AG09319 (cell line): ENCODE results near the gene SCYGR4.

ENCODE experiments used
- DNase-seq: peaks from one replicate; pipeline ENCODE4 v3.0.0-alpha.2; 2010; ENCODE audit warnings: low read depth; ENCODE audit errors: extremely low read depth
- TF ChIP-seq, protein P1 (sequence below): IDR thresholded peaks from 2 replicates; pipeline ENCODE4 v1.5.1; 2011; ENCODE audit warnings: low read depth, mild to moderate bottlenecking, inconsistent platforms, low read length, moderate library complexity

SCYGR4 gene, protein sequence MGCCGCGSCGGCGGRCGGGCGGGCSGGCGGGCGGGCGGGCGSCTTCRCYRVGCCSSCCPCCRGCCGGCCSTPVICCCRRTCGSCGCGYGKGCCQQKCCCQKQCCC

DNA sequence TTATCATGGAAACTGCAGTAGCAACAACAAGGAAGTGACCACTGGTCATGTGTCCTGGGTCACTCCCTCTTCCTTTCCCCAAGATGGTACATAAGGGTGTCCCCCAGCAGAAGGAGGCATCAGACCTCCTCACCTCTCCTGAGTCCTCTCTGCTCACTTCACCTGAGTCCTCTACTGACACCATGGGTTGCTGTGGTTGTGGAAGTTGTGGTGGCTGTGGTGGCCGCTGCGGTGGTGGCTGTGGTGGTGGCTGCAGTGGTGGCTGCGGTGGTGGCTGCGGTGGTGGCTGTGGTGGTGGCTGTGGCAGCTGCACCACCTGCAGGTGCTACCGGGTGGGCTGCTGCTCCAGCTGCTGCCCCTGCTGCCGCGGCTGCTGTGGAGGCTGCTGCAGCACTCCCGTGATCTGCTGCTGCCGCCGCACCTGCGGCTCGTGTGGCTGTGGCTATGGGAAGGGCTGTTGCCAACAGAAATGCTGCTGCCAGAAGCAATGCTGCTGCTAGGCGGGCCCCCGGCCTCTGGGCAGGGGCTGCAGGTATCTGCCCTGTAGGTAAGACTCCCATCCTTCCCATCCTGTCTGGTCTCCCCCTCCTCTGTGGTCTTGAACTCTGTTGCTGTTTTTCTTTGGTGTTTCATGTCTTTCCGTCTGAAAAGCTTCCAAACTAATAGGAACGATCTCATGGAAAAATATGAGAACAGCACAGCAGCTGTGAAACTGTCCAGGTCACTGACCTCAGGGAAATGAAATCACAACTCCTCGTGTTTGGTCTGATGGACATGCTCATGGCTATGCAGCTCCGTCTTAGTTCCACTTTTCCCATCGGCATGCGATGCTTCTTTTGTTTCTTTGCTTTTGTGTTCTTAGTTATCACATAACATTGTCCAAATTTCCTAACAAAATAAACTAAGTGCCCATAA, at the start of gene SCYGR4:
SCYGR4 (plus strand) TSS at position 183 of the 915 bp plus-strand sequence; CDS start at position 183, 0 bp downstream.
- no peak for DNase-seq
- TF ChIP-seq, protein P1, sequence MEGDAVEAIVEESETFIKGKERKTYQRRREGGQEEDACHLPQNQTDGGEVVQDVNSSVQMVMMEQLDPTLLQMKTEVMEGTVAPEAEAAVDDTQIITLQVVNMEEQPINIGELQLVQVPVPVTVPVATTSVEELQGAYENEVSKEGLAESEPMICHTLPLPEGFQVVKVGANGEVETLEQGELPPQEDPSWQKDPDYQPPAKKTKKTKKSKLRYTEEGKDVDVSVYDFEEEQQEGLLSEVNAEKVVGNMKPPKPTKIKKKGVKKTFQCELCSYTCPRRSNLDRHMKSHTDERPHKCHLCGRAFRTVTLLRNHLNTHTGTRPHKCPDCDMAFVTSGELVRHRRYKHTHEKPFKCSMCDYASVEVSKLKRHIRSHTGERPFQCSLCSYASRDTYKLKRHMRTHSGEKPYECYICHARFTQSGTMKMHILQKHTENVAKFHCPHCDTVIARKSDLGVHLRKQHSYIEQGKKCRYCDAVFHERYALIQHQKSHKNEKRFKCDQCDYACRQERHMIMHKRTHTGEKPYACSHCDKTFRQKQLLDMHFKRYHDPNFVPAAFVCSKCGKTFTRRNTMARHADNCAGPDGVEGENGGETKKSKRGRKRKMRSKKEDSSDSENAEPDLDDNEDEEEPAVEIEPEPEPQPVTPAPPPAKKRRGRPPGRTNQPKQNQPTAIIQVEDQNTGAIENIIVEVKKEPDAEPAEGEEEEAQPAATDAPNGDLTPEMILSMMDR, result no peak

DNA sequence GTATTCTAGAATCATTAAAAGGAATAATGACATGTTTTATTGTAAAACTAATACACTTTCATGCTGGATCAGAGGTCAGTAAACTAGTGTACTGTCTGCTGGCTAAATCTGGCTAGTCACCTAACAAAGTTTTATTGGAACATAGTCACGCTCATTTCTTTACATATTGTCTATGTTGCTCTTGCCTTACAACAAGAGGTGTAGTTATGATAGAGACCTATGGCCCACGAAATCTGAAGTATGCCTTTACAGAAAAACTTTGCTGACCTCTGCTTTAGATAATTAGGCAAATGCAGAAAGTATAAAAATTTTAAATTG, 48.5 kb upstream of the SCYGR4 start:
- TF ChIP-seq, protein P1, result no peak
- no peak for DNase-seq

DNA sequence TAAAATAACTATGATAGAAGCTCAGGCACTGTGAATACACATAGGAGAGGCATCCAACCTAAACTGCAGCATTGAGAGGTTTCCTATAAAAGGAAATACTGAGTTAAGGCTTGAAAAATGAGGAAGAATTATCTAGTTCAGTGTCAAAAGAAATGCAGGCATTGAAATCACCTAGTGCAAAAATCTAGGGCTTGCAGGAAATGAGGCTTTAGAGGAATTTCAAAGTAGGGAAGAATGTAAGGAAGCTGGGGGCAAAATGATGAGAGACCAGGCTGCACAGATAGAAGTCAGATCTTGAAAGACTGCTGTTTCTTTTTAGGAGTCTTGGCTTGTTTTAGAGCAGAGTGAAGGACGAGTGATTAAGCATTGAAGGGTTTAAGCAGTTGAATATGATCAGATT, 46.7 kb upstream of the SCYGR4 start:
- DNase-seq, result no peak
- TF ChIP-seq, protein P1, result no peak

DNA sequence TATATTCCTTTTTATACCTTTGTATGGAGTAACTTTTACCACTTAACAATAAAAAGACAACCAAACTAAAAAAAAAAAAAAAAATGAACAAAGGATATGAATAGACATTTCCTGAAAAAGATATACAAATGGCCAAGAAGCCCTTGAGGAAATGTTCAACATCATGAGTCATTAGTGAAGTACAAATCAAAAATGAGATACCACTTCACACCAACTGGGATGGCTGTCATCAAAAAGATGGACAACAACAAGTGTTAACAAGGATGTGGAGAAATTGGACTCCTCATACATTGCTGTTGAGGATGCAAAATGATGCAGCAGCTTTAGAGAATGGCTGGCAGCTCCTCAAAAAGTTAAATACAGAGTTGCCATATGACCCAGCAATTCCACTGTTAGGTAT, 41.2 kb upstream of the SCYGR4 start:
- no peak for DNase-seq
- TF ChIP-seq, protein P1, result no peak

DNA sequence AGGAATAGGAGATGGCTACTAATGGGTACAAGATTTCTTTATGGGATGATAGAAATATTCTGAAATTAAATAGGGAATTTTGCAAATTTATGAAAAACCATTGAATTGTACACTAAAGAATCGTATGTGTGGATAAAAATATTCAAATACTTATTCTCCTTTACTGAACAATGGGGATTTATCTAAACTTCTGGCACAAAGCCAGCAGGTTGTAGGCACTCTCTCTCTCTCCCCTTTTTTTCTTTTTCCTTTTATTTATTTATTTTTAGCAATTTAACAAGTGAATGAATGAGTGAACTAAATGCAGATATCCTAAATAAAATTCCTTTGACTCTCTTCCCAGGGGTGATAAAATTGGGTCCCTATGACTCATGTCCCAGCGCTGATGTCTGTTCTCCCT, 40.5 kb upstream of the SCYGR4 start:
- TF ChIP-seq, protein P1, result no peak
- DNase-seq, result no peak

DNA sequence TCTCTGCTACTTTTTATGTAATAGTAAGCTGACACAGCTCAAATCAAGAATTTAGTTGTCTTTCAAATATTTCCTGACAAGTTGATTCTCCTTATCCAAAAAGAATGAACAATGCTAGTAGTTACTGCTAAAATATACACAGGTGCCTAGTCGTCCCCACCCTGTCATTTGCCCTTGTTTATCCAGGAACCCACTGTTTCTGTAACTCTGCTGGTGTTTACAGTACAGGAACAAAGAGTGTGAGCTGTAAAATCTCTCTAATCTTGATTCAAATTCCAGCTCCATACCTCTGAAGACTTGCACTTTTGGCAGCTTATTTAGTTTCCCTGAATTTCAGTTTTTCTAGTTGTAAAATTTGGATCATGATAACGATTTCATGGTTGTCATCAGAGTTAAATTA, 39.7 kb upstream of the SCYGR4 start:
- no peak for DNase-seq

DNA sequence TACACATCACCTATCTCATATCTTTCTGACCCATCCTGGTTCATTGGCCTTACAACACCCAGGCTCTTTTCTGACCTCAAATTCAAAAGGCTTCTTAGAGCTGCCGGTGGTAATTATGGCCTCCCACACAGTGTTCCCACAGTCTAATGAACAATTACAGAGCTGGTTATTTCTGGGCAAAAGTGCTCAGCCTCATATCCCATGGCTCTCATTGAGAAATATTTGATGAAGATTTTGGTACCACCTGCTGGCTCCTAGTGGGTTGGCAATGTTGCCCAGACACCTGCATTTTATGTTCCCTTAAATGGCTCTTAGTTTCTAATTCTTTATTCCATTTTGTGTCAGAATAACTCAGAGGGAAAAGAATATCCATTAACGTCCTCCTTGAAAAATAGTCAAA, 38.7 kb upstream of the SCYGR4 start:
- TF ChIP-seq, protein P1, result no peak

More for the DNA sequence above, 39.7 kb upstream of the SCYGR4 start:
- TF ChIP-seq, protein P1, result no peak

More for the DNA sequence above, 38.7 kb upstream of the SCYGR4 start:
- DNase-seq, result no peak
